ENCODE measurements around the gene SLC39A8. TPM values are rescaled to one million over a fixed set of nuclear protein-coding genes. Genes with fewer than 3 reads are reported as not detected.

SLC39A8 gene
- total and polyA plus RNA-seq, 2 donors from 2014 or later: 7.1 to 19.7 TPM

- Histone ChIP-seq H3K4me3 (ENCODE audit: low read length in 3 of 3) (no peak overlapping the region), H3K9me3 (ENCODE audit: control insufficient read depth in 2 of 3, insufficient read depth in 1 of 3, low read length in 3 of 3) (no peaks in the 10 kb centered on the region), H3K27ac (ENCODE audit: low read depth in 2 of 2, low read length in 2 of 2) (no peak overlapping the region), H3K27me3 (ENCODE audit: control insufficient read depth, insufficient read depth, low read length) (no peaks in the 10 kb centered on the region), H3K36me3 (ENCODE audit: control insufficient read depth in 2 of 3, insufficient read depth in 3 of 3, low read length in 3 of 3) (no peaks in the 10 kb centered on the region), H3K4me1 (ENCODE audit: control insufficient read depth in 2 of 3, insufficient read depth in 2 of 3, low read depth in 1 of 3, low read length in 3 of 3) (no peaks in the 10 kb centered on the region), H3K9ac (ENCODE audit: low read length in 3 of 3) (no peak overlapping the region)
- DNase-seq (no peak), FAIRE-seq (no peak)
- intact Hi-C loops (cut with DNase I): no loop called here
- TF ChIP-seq, protein P1, sequence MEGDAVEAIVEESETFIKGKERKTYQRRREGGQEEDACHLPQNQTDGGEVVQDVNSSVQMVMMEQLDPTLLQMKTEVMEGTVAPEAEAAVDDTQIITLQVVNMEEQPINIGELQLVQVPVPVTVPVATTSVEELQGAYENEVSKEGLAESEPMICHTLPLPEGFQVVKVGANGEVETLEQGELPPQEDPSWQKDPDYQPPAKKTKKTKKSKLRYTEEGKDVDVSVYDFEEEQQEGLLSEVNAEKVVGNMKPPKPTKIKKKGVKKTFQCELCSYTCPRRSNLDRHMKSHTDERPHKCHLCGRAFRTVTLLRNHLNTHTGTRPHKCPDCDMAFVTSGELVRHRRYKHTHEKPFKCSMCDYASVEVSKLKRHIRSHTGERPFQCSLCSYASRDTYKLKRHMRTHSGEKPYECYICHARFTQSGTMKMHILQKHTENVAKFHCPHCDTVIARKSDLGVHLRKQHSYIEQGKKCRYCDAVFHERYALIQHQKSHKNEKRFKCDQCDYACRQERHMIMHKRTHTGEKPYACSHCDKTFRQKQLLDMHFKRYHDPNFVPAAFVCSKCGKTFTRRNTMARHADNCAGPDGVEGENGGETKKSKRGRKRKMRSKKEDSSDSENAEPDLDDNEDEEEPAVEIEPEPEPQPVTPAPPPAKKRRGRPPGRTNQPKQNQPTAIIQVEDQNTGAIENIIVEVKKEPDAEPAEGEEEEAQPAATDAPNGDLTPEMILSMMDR (IDR thresholded peaks at IDR 0.05; ENCODE audit: borderline replicate concordance, extremely low read depth, insufficient read depth): no peak
These were observed 132.3 kb downstream of the SLC39A8 start for GRCh38 chr4:102213031-102213430.

Other genes with a start within 250 kb of the SLC39A8 start
- gene NFKB1, start 155.9 kb upstream of the SLC39A8 start, total RNA-seq: 56.9 TPM
- gene NFKB1, start 155.9 kb upstream of the SLC39A8 start, polyA plus RNA-seq (ENCODE audit: insufficient read depth, low read depth, low replicate concordance): 10.1 TPM